ENCODE results near the gene LTBP2.
A peak's percentile ranks its signal among the peaks of the same experiment; 100 is the strongest.

The LTBP2 gene

GRCh38 chr14:74503938-74504335, 108.1 kb downstream of the LTBP2 start:
- no peak for DNase-seq

GRCh38 chr14:74503291-74503937, 108.6 kb downstream of the LTBP2 start:
- DNase-seq, result no peak

GRCh38 chr14:74502236-74503019, 109.6 kb downstream of the LTBP2 start:
- peak; percentile 62 for DNase-seq

GRCh38 chr14:74501691-74502090, 110.3 kb downstream of the LTBP2 start:
- no peak for DNase-seq

GRCh38 chr14:74501135-74501614, 110.9 kb downstream of the LTBP2 start:
- peak; percentile 90 for DNase-seq

- DNase-seq, result peak; percentile 31
Observed at GRCh38 chr14:74500417-74501134, 111.5 kb downstream of the LTBP2 start.

- no peak for DNase-seq
Observed at GRCh38 chr14:74495356-74495755, 116.7 kb downstream of the LTBP2 start.

GRCh38 chr14:74493343-74494261, 118.4 kb downstream of the LTBP2 start, which contains the start of gene ISCA2:
Gene ISCA2, plus strand, starts transcription at chr14:74493765. Its CDS starts 10 bp downstream, at chr14:74493775.
- peak; percentile 99 for DNase-seq

- DNase-seq, result no peak
Observed at GRCh38 chr14:74492776-74493342, 119.2 kb downstream of the LTBP2 start, which contains the start of gene NPC2. Gene NPC2, minus strand, starts transcription at chr14:74493305. Its CDS starts 31 bp downstream, at chr14:74493274.

GRCh38 chr14:74491956-74492775, 119.9 kb downstream of the LTBP2 start:
- DNase-seq, result peak; percentile 62

GRCh38 chr14:74490486-74490885, 121.6 kb downstream of the LTBP2 start:
- no peak for DNase-seq

GRCh38 chr14:74488786-74489397, 123.1 kb downstream of the LTBP2 start:
- no peak for DNase-seq

GRCh38 chr14:74486164-74486563, 125.9 kb downstream of the LTBP2 start:
- no peak for DNase-seq

GRCh38 chr14:74483321-74483720, 128.7 kb downstream of the LTBP2 start:
- no peak for DNase-seq

- DNase-seq, result no peak
Observed at GRCh38 chr14:74482571-74482970, 129.5 kb downstream of the LTBP2 start.

- DNase-seq, result no peak
Observed at GRCh38 chr14:74480046-74480445, 132.0 kb downstream of the LTBP2 start.

- DNase-seq, result peak; percentile 73
Observed at GRCh38 chr14:74478996-74479635, 132.9 kb downstream of the LTBP2 start.

- DNase-seq, result peak; percentile 29
Observed at GRCh38 chr14:74476607-74477006, 135.4 kb downstream of the LTBP2 start.

- DNase-seq, result no peak
Observed at GRCh38 chr14:74476107-74476506, 135.9 kb downstream of the LTBP2 start.

- no peak for DNase-seq
Observed at GRCh38 chr14:74475678-74476077, 136.4 kb downstream of the LTBP2 start.

All from eye (tissue), 1 donor.